C4-2B (cell line): ENCODE data around the gene LRBA.

Source experiments
- CTCF ChIP-seq: fragments of 450-650 bp; conservative IDR thresholded peaks from 2 replicates; pipeline ENCODE4 v1.5.1; 2017; ENCODE audit warnings: mild to moderate bottlenecking
- ZFX ChIP-seq: fragments of 450-650 bp; IDR thresholded peaks from 2 replicates; pipeline ENCODE4 v1.6.1; 2017

GRCh38 chr4:150750824-150751223 lies 264.3 kb downstream of the LRBA start:
- TF ChIP-seq CTCF (no peak), ZFX (no peak)
